H9 (cell line): ENCODE measurements around the gene PLPP7. TPM values are rescaled to one million over a fixed set of nuclear protein-coding genes. Genes with fewer than 3 reads are reported as not detected.

Source experiments
- DNase-seq: peaks from one replicate; pipeline ENCODE4 v3.0.0-alpha.2; 2017
- H2AFZ ChIP-seq: one replicate; pipeline ENCODE4 v1.6.1; 2013; ENCODE audit warnings: mild to moderate bottlenecking, low read length, control low read depth, moderate library complexity
- H2AK5ac ChIP-seq: 2 replicates; pipeline ENCODE4 v1.6.1; 2013; ENCODE audit warnings: low read length, control low read depth, mixed read lengths; ENCODE audit not compliant: insufficient read length
- H2BK120ac ChIP-seq: one replicate; pipeline ENCODE4 v1.6.1; 2013; ENCODE audit warnings: low read depth, mild to moderate bottlenecking, low read length, control low read depth, inconsistent platforms; ENCODE audit not compliant: poor library complexity, severe bottlenecking
- H2BK12ac ChIP-seq: 2 replicates; pipeline ENCODE4 v1.6.1; 2013; ENCODE audit warnings: low read length, control low read depth, mixed read lengths, low read depth; ENCODE audit not compliant: insufficient read length
- H2BK15ac ChIP-seq: 2 replicates; pipeline ENCODE4 v1.6.1; 2013; ENCODE audit warnings: low read depth, low read length, control low read depth
- H2BK20ac ChIP-seq: one replicate; pipeline ENCODE4 v1.6.1; 2013; ENCODE audit warnings: low read depth, mild to moderate bottlenecking, low read length, control low read depth, inconsistent platforms; ENCODE audit not compliant: poor library complexity, severe bottlenecking
- H2BK5ac ChIP-seq: 2 replicates; pipeline ENCODE4 v1.6.1; 2013; ENCODE audit warnings: low read length, control low read depth, mixed read lengths; ENCODE audit not compliant: insufficient read length
- H3K14ac ChIP-seq: 2 replicates; pipeline ENCODE4 v1.6.1; 2013; ENCODE audit warnings: low read length, control low read depth; ENCODE audit not compliant: insufficient read depth
- H3K18ac ChIP-seq: 2 replicates; pipeline ENCODE4 v1.6.1; 2013; ENCODE audit warnings: low read depth, mild to moderate bottlenecking, mixed read lengths, low read length, control low read depth; ENCODE audit not compliant: insufficient read length
- H3K23ac ChIP-seq: 2 replicates; pipeline ENCODE4 v1.6.1; 2013; ENCODE audit warnings: low read length, control low read depth, mixed read lengths, low read depth; ENCODE audit not compliant: insufficient read length
- H3K23me2 ChIP-seq: 2 replicates; pipeline ENCODE4 v1.6.1; 2013; ENCODE audit warnings: low read depth, mild to moderate bottlenecking, mixed read lengths, low read length, control low read depth; ENCODE audit not compliant: insufficient read length, poor library complexity, severe bottlenecking
- H3K27ac ChIP-seq: 2 replicates; pipeline ENCODE4 v1.5.1; 2013; ENCODE audit warnings: low read length, control low read depth, mixed read lengths, low read depth; ENCODE audit not compliant: insufficient read length
- H3K27me3 ChIP-seq: 2 replicates; pipeline ENCODE4 v1.6.1; 2013; ENCODE audit warnings: low read length, control low read depth, inconsistent platforms; ENCODE audit not compliant: insufficient read depth
- H3K4ac ChIP-seq: 2 replicates; pipeline ENCODE4 v1.6.1; 2013; ENCODE audit warnings: low read depth, mild to moderate bottlenecking, control low read depth, inconsistent platforms, low read length, moderate library complexity
- H3K4me1 ChIP-seq: 2 replicates; pipeline ENCODE4 v1.6.1; 2013; ENCODE audit warnings: low read length, control low read depth, inconsistent platforms; ENCODE audit not compliant: insufficient read depth
- H3K4me2 ChIP-seq: 2 replicates; pipeline ENCODE4 v1.6.1; 2013; ENCODE audit warnings: low read length, control low read depth, mixed read lengths; ENCODE audit not compliant: insufficient read length, insufficient read depth
- H3K56ac ChIP-seq: 2 replicates; pipeline ENCODE4 v1.6.1; 2013; ENCODE audit warnings: low read depth, mild to moderate bottlenecking, mixed read lengths, low read length, control low read depth; ENCODE audit not compliant: insufficient read length
- H3K79me1 ChIP-seq: 2 replicates; pipeline ENCODE4 v1.6.1; 2013; ENCODE audit warnings: low read depth, mild to moderate bottlenecking, moderate library complexity, low read length, control low read depth, inconsistent platforms; ENCODE audit not compliant: insufficient read depth, poor library complexity, severe bottlenecking
- H3K79me2 ChIP-seq: 2 replicates; pipeline ENCODE4 v1.6.1; 2013; ENCODE audit warnings: low read length, control low read depth, inconsistent platforms; ENCODE audit not compliant: insufficient read depth
- H3K9ac ChIP-seq: 2 replicates; pipeline ENCODE4 v1.6.1; 2013; ENCODE audit warnings: low read length, control low read depth, mixed read lengths; ENCODE audit not compliant: insufficient read length; ENCODE audit errors: extremely low read depth
- H3K9me3 ChIP-seq: one replicate; pipeline ENCODE4 v1.6.1; 2013; ENCODE audit warnings: low read depth, low read length, inconsistent platforms; ENCODE audit not compliant: control insufficient read depth
- H3T11ph ChIP-seq: one replicate; pipeline ENCODE4 v1.6.1; 2013; ENCODE audit warnings: mild to moderate bottlenecking, low read length, control low read depth, inconsistent platforms
- H4K20me1 ChIP-seq: one replicate; pipeline ENCODE4 v1.6.1; 2013; ENCODE audit not compliant: control insufficient read depth, insufficient read length, insufficient read depth
- H4K5ac ChIP-seq: 2 replicates; pipeline ENCODE4 v1.6.1; 2013; ENCODE audit warnings: low read depth, mild to moderate bottlenecking, mixed read lengths, low read length, control low read depth; ENCODE audit not compliant: insufficient read length
- H4K8ac ChIP-seq: replicated peaks from 2 replicates; pipeline ENCODE4 v1.6.1; 2013; ENCODE audit warnings: low read length, control low read depth, mixed read lengths, low read depth; ENCODE audit not compliant: insufficient read length
- H4K91ac ChIP-seq: 2 replicates; pipeline ENCODE4 v1.6.1; 2013; ENCODE audit warnings: low read depth, mild to moderate bottlenecking, moderate library complexity, mixed read lengths, low read length, control low read depth; ENCODE audit not compliant: insufficient read length
- H3K27ac Mint-ChIP-seq, 3 experiments: 2 replicates in 2 of 3; 3 replicates in 1 of 3; pipeline ENCODE4 v1.8.0; 2020 to 2021; ENCODE audit warnings: mixed read lengths in 3 of 3, mild to moderate bottlenecking in 1 of 3, moderate library complexity in 1 of 3
- H3K27me3 Mint-ChIP-seq: 2 replicates; pipeline ENCODE4 v1.8.0; 2021; ENCODE audit warnings: low read depth, mild to moderate bottlenecking, moderate library complexity, mixed read lengths
- H3K36me3 Mint-ChIP-seq, 3 experiments: 2 replicates in 2 of 3; 3 replicates in 1 of 3; pipeline ENCODE4 v1.8.0; 2020 to 2021; ENCODE audit warnings: low read depth in 3 of 3, mixed read lengths in 3 of 3; ENCODE audit not compliant: insufficient read depth in 1 of 3
- H3K4me1 Mint-ChIP-seq, 2 experiments: 2 replicates each; pipeline ENCODE4 v1.8.0; 2020; ENCODE audit warnings: mixed read lengths in 2 of 2
- H3K4me3 Mint-ChIP-seq, 2 experiments: 2 replicates in 1 of 2; 3 replicates in 1 of 2; pipeline ENCODE4 v1.8.0; 2020 to 2021; ENCODE audit warnings: mild to moderate bottlenecking in 2 of 2, mixed read lengths in 2 of 2, moderate library complexity in 1 of 2
- H3K9me3 Mint-ChIP-seq, 2 experiments: 2 replicates in 1 of 2; 3 replicates in 1 of 2; pipeline ENCODE4 v1.8.0; 2020; ENCODE audit warnings: mild to moderate bottlenecking in 2 of 2, mixed read lengths in 2 of 2, moderate library complexity in 1 of 2
- CTCF ChIP-seq: fragments of 200-600 bp; sonication (generic); conservative IDR thresholded peaks from 3 replicates; pipeline ENCODE4 v1.8.0; 2021; ENCODE audit warnings: antibody characterized with exemption, mild to moderate bottlenecking
- WGBS: extraction: QIAGEN DNeasy Blood & Tissue Kit; methylation state at CpG from one replicate; pipeline ENCODE4 v1.1.7; 2013; ENCODE audit warnings: missing lambda C conversion rate, low lambda C conversion rate, mixed read lengths; ENCODE audit not compliant: insufficient read length; ENCODE audit errors: extremely low coverage; 5-methylcytosine and 5-hydroxymethylcytosine counted together
- total RNA-seq: library from RNA; stranded (reverse); gene quantifications from 2 replicates; pipeline ENCODE4 v1.2.1, GENCODE V29; 2021

Gene PLPP7
- total RNA-seq, 1 experiment from 2014 or later, result 1.9 TPM

GRCh38 chr9:131347376-131348020 lies 58.0 kb downstream of the PLPP7 start:
- no peak overlapping the region; a peak in 1 of 5 replicates for H3K4me3 Mint-ChIP-seq
- WGBS, result no CpG with 5 or more reads among the region's 19 CpGs

More at GRCh38 chr9:131347376-131348020, 58.0 kb downstream of the PLPP7 start:
- Histone ChIP-seq H4K91ac (no peak overlapping the region), H2BK20ac (no peak overlapping the region), H3K18ac (no peak overlapping the region), H3K23me2 (no peaks in the 10 kb centered on the region), H2AFZ (no peak overlapping the region), H3K27me3 (no peaks in the 10 kb centered on the region), H3K14ac (no peak overlapping the region), H3K27ac (no peak overlapping the region), H3K9ac (no peak overlapping the region), H3K56ac (no peak overlapping the region), H3T11ph (no peak overlapping the region), H4K5ac (no peak overlapping the region), H3K9me3 (no peaks in the 10 kb centered on the region), H3K4me1 (no peaks in the 10 kb centered on the region), H3K4ac (no peak overlapping the region), H4K8ac (no peak overlapping the region), H3K4me2 (no peak overlapping the region), H3K79me1 (no peaks in the 10 kb centered on the region), H2BK12ac (no peak overlapping the region), H4K20me1 (no peaks in the 10 kb centered on the region), H2BK120ac (no peak overlapping the region), H2AK5ac (no peak overlapping the region), H3K23ac (no peak overlapping the region), H2BK15ac (no peak overlapping the region), H3K79me2 (no peaks in the 10 kb centered on the region), H2BK5ac (no peak overlapping the region)
- Mint-ChIP-seq H3K9me3 (no peaks in the 10 kb centered on the region; a peak in 2 of 5 replicates), H3K36me3 (peaks cover 0 to 3% (median 0%) of the 10 kb centered on the region in 3 experiments; a peak in 1 of 7 replicates), H3K27me3 (peaks cover 11% of the 10 kb centered on the region), H3K27ac (peak overlapping the region in 1 of 3 experiments; percentile 37; a peak in 1 of 7 replicates), H3K4me1 (peaks cover 10 to 15% of the 10 kb centered on the region in 2 experiments)
- no peak for DNase-seq
- TF ChIP-seq CTCF, result no peak
